ENCODE measurements around the gene KRT2. TPM values are rescaled to one million over a fixed set of nuclear protein-coding genes. Genes with fewer than 3 reads are reported as not detected.

Gene KRT2
- total RNA-seq, 1 experiment from 2014 or later: not detected

GRCh38 chr12:52628111-52628507 lies 23.9 kb downstream of the KRT2 start:
- TF ChIP-seq, protein P1, sequence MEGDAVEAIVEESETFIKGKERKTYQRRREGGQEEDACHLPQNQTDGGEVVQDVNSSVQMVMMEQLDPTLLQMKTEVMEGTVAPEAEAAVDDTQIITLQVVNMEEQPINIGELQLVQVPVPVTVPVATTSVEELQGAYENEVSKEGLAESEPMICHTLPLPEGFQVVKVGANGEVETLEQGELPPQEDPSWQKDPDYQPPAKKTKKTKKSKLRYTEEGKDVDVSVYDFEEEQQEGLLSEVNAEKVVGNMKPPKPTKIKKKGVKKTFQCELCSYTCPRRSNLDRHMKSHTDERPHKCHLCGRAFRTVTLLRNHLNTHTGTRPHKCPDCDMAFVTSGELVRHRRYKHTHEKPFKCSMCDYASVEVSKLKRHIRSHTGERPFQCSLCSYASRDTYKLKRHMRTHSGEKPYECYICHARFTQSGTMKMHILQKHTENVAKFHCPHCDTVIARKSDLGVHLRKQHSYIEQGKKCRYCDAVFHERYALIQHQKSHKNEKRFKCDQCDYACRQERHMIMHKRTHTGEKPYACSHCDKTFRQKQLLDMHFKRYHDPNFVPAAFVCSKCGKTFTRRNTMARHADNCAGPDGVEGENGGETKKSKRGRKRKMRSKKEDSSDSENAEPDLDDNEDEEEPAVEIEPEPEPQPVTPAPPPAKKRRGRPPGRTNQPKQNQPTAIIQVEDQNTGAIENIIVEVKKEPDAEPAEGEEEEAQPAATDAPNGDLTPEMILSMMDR (IDR thresholded peaks at IDR 0.05; ENCODE audit: unreplicated experiment): no peak
- intact Hi-C loops (cut with micrococcal nuclease): no loop called here
- Mint-ChIP-seq H3K27ac (ENCODE audit: low read depth, unreplicated experiment) (no peak overlapping the region), H3K4me1 (ENCODE audit: insufficient read depth, unreplicated experiment) (no peaks in the 10 kb centered on the region), H3K9me3 (ENCODE audit: unreplicated experiment) (no peaks in the 10 kb centered on the region), H3K36me3 (ENCODE audit: insufficient read depth, unreplicated experiment) (no peaks in the 10 kb centered on the region), H3K27me3 (ENCODE audit: insufficient read depth, unreplicated experiment) (peaks cover 53% of the 10 kb centered on the region), H3K4me3 (ENCODE audit: unreplicated experiment) (no peak overlapping the region)
- BruUV-seq (replicated peaks): no TSS peak
- CTCF ChIA-PET: no interaction called here
- POLR2A ChIA-PET: no interaction called here
- no peak for DNase-seq (ENCODE audit: unreplicated experiment)

DNA sequence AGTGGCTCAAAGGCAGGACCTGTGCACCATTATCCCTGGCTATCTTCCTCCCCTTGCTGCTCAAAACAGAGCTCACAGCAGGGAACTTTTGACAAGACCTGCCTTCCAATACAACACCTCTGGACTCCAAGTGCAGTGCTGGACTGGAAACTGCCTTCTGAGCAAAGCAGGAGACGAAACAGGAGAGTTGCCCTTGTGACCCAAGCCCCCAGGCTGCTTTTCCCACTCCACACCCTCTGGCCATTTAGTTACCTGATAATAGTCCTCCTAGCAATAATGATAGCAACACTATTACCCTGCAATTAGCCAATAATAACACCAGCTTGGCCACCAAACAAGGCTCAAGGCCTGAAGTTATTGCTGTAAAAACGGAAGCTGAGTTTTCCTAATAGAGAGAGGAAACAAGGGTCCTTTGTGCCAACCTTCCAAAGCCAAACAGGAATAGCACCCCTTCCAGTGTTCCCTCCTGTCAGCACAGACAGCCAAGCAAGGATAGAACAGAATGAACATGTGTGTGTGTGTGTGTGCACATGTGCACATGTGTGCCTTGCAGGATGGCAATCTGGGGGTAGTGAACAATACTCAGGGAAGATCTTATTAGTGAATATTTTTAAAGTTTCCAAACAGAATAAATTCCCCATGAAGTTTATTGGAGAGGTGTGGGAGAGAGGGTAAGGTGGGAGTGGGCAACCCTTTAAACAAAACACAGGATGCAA lies 24.5 kb downstream of the KRT2 start:
- Mint-ChIP-seq H3K4me3 (ENCODE audit: unreplicated experiment) (no peak overlapping the region), H3K9me3 (ENCODE audit: unreplicated experiment) (no peaks in the 10 kb centered on the region), H3K27me3 (ENCODE audit: insufficient read depth, unreplicated experiment) (peaks cover 59% of the 10 kb centered on the region), H3K4me1 (ENCODE audit: insufficient read depth, unreplicated experiment) (no peaks in the 10 kb centered on the region), H3K36me3 (ENCODE audit: insufficient read depth, unreplicated experiment) (no peaks in the 10 kb centered on the region), H3K27ac (ENCODE audit: low read depth, unreplicated experiment) (no peak overlapping the region)
- intact Hi-C loops (cut with micrococcal nuclease): no loop called here
- no TSS peak for BruUV-seq (replicated peaks)
- POLR2A ChIA-PET: no interaction called here
- DNase-seq (ENCODE audit: unreplicated experiment): no peak
- CTCF ChIA-PET: no interaction called here
- TF ChIP-seq, protein P1 (IDR thresholded peaks at IDR 0.05; ENCODE audit: unreplicated experiment): no peak

DNA sequence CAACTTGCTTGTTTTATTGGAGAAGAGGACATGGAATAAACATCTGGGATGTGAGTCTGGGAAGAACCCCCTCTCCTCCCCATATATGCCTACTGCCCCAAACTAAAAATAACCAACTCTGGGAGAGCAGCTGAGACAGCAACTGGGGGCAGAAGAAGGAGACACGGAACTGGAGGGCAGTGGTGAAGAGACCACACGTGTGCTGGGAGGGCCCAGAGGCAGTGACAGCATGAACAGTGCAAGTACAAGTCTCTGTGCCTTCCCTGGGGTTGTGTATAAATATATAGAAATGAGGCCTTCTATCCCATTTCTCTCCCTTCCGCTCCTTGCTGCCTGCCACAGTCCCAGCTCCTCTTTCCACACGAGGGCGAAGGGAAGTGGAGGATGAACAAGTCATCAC lies 29.7 kb downstream of the KRT2 start:
- Mint-ChIP-seq H3K4me3 (ENCODE audit: unreplicated experiment) (no peak overlapping the region), H3K27me3 (ENCODE audit: insufficient read depth, unreplicated experiment) (peaks cover 61% of the 10 kb centered on the region), H3K27ac (ENCODE audit: low read depth, unreplicated experiment) (no peak overlapping the region), H3K9me3 (ENCODE audit: unreplicated experiment) (no peaks in the 10 kb centered on the region), H3K4me1 (ENCODE audit: insufficient read depth, unreplicated experiment) (no peaks in the 10 kb centered on the region), H3K36me3 (ENCODE audit: insufficient read depth, unreplicated experiment) (no peaks in the 10 kb centered on the region)
- DNase-seq (ENCODE audit: unreplicated experiment): no peak
- ChIA-PET POLR2A (interaction anchor here (0.7 kb wide), 1 partner anchor 260 kb away, joined by 3 read pairs; no protein-coding TSS in a partner anchor), CTCF (no interaction called here)
- TF ChIP-seq, protein P1 (IDR thresholded peaks at IDR 0.05; ENCODE audit: unreplicated experiment): no peak
- intact Hi-C loops (cut with micrococcal nuclease): no loop called here
- BruUV-seq (replicated peaks): no TSS peak

- H3K27me3 Mint-ChIP-seq (ENCODE audit: insufficient read depth, unreplicated experiment): peaks cover 60% of the 10 kb centered on the region
- ChIA-PET POLR2A (no interaction called here), CTCF (interaction anchor here (0.6 to 1.8 kb wide), 2 partner anchors 76 to 260 kb away, joined by 3 to 7 read pairs; no protein-coding TSS in a partner anchor)
- TF ChIP-seq, protein P1 (IDR thresholded peaks at IDR 0.05; ENCODE audit: unreplicated experiment): no peak
- H3K4me1 Mint-ChIP-seq (ENCODE audit: insufficient read depth, unreplicated experiment): no peaks in the 10 kb centered on the region
- H3K27ac Mint-ChIP-seq (ENCODE audit: low read depth, unreplicated experiment): no peak overlapping the region
- BruUV-seq (replicated peaks): no TSS peak
- intact Hi-C loops (cut with micrococcal nuclease): no loop called here
- no peaks in the 10 kb centered on the region for H3K36me3 Mint-ChIP-seq (ENCODE audit: insufficient read depth, unreplicated experiment)
- no peak overlapping the region for H3K4me3 Mint-ChIP-seq (ENCODE audit: unreplicated experiment)
- no peak for DNase-seq (ENCODE audit: unreplicated experiment)
- no peaks in the 10 kb centered on the region for H3K9me3 Mint-ChIP-seq (ENCODE audit: unreplicated experiment)
These were observed 33.1 kb downstream of the KRT2 start for GRCh38 chr12:52618866-52619265.
